Activated T-helper 9 cell treated with anti-CD3 and anti-CD28 coated beads, Interleukin-2, amount 50 U/mL, for 16 hours (primary cell): ENCODE results near the gene SETBP1.

Experiments
- DNase-seq: peaks from one replicate; pipeline ENCODE4 v3.0.0-alpha.2; 2020; ENCODE audit warnings: low read depth

SETBP1 gene

GRCh38 chr18:44731530-44732237 is 51.0 kb downstream of the SETBP1 start:
- no peak for DNase-seq

DNA sequence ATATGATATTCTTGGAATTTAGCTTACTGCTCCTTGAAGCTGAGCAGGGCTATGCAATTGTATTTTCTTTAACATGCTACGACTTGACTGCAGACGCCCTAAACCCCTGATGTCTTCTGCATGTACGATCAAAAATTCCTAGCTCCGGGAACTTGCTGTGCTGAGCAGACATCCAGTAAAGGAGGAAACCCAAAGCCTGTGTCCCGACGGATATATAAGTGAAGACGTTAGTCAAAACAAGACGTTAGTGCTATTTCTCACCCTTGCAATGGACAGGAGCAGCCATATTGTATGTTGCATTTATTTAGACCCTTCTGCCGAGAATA is 51.5 kb downstream of the SETBP1 start:
- no peak for DNase-seq

- DNase-seq: no peak
Observed at GRCh38 chr18:44732599-44732998, 51.9 kb downstream of the SETBP1 start.

DNA sequence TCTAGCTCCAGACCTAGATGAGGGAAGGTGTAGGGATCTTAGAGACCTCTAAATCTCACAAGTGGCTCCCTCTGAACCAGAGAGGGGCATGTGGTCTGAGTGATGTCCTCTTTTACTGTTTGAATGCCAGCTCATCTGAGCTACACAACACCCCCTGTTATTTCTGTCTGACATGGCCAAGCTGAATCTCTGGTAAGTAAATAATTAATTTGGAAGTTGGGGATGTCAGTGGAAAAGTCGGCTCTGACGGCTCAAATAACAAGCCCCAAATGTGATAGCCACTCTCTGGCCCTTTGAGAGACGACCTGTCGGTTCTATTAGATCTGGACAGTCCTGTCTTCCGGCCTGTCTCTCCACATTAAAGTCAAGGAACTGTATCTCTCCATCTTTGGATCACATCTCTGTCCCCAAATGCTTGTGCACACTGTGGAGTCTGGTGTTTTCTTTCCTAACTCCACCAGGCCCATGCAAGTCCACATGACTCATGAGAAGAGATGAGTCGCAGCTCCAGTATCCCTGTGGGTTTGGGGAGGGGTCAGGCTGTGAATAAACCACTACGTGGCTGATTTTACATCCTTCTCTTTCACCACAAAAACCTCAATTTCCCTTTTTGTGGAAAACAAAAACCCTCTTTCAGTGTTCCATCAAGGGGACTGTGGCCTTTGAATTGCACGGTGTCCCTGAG is 52.5 kb downstream of the SETBP1 start:
- DNase-seq: no peak

GRCh38 chr18:44733754-44734465 is 53.2 kb downstream of the SETBP1 start:
- DNase-seq: no peak

DNA sequence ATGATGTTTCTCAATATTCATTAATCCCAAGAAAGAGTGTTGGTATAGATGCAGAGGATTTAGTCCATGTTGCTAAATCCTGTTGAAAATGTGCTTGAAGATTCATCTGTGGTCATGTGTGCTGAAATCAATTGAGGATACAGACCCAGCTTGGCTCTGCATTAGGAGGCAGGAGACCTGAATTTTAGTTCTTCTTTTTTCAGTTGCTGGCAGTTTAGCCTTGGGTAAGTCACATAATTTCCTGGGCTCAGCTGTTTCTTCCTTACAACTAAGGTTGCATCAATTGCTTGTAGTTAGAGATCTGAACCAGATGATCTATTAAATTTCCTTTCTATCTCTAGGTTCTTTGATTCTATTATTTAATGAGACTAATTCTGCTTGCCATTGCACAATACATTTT is 54.4 kb downstream of the SETBP1 start:
- no peak for DNase-seq

DNA sequence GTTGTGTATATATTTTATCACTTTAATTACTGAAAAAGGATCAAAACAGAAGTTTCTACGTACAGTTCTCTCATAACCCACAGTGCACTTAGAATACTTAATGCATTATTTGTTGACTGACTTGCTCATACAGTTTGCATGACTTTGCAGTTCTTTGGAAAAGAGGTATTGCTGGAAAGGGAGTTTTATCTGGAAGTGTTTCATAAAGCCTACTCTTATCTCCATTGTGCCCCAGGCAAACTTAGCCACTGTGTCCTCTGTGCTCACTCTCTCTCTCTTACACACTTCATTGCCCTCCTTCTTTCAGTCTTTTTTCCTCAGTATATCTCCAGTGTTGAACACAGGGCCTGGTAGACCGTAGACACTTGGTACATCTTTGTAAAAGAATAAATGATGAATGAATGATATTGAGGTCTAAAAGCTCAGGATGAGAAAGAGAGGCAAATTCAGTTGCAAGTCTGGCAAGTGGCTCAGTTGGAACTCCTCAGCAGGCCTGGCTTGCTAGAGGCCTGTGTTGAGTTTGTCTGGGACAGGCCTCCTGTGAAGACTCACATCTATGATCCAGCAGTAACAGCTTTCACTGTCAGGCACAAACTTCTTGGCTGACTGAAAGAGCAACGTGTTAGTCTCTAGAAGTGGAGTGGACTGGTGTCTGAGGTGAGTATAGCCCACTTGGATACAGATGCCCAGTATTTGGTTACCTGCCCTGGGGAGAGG is 56.1 kb downstream of the SETBP1 start:
- DNase-seq: no peak

GRCh38 chr18:44737623-44738022 is 56.9 kb downstream of the SETBP1 start:
- DNase-seq: no peak

GRCh38 chr18:44740000-44740399 is 59.3 kb downstream of the SETBP1 start:
- no peak for DNase-seq

DNA sequence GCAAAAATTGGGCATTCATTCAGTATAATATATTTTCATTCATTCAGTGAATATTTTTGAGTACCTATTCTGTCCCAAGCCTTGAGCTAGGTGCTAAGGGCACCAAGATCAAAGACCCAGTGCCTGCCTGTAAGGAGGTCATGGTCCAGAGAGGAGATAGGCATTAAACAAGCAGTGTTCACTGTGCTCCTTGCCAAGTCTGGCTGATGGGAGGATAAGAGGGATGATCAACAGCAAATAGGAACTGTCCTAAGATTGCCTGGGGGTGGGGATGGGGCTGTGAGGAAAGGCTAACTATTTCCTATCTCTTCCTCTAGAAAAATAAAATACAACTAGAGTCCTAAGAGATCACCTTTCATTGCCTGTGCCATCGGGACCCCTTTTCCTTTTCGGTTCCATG is 60.4 kb downstream of the SETBP1 start:
- DNase-seq: no peak

DNA sequence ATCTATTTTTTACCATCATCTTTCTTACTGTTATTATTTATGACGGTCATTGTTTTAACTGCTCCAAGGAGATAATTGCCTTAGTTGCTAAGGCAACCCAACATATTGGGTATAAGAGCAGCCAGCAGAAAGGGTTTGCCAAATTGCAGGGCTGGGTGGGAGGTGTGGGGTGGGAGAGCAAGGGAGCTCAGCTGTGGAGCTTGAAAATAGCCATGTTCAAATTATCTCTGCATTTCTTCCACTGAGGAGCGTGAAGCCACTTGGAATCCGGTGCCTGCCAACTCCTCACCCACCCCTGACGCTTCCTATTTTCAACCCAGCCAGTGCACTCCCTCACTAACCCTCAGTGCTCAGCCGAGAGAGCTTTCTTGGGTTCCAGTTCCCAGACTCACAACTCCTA is 60.8 kb downstream of the SETBP1 start:
- DNase-seq: no peak

DNA sequence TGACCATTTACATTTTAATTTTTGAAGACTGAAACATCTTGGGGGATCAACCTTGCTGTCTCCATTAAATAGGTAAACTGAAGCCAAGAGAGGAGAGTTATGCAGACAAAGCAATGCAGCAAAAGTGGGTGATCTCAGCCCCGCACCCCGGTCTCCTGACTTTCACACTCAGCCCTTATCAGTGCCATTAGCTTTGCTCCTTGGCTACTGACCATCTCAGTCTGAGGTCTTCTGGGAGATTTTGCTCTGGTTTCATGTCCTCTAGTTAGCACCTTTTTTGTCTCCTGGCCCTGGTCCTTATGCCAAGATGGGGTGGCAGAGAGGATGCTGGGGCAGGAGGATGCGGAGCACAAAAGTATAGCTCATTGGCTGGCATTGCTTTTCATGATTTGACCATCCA is 61.4 kb downstream of the SETBP1 start:
- DNase-seq: no peak

GRCh38 chr18:44742718-44743311 is 62.1 kb downstream of the SETBP1 start:
- no peak for DNase-seq

DNA sequence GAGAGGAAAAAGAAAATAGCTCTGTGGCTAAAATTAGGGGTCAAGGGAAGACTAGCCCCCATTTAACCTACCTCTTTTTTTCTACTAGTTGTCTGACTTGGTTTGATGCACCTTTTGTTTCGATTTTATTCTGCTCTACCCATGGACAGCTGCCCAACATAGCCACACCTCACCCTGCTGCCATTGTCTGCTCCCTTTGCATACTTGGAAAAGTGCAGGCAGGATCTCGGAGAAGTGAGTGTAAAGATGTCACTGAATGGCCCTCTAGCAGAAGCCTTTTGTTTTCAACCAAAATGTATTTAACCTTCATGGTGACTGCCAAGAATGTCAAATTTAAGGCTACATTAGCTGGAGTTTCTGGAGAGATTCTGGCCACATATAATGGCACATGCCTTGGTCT is 62.9 kb downstream of the SETBP1 start:
- no peak for DNase-seq

DNA sequence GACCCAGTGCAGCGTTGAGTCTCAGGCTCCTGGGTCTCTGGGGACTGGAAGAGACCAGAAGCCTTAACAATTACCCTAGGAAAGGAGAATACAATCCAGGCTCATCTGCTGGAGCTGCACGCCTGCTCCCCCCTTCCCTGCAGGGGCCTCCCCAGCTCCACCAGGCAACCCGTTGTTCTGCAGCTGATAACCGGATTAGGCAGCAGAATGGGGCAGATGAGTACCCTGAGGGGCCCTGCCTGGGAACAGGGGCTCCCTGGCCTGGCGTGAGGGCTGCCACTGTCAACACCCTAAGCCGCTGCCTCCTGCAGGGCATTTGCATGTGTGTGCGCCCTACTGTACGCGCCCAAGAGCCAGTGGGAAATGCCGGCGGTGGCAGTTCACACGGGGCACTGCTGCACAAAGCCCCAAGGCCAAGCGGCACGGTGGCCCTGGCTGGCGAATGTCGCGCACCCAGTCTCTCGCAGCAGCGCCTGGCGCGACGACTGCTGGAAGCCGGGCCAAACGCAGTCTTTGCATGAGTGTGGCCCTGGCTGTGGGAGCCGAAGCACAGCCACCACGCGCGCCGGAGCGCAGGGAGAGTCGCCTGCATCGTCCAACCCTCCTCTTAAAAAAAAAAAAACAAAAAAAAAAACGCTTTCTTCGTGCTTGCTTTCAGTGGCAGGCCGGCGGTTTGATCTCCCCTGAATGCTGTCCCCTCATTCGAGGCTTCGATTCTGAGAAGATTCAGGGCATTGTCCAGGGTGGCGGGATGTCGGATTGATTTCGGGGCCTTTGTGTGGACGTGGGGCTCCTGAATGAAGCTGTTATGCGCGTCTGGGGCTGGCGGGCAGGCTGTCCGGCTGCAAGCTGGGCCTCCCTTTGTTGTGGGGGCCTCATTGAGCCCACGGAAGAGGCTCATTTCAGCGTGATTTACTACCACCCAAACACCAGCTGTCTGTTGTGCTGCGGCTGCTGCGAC is 63.8 kb downstream of the SETBP1 start:
- DNase-seq: no peak

DNA sequence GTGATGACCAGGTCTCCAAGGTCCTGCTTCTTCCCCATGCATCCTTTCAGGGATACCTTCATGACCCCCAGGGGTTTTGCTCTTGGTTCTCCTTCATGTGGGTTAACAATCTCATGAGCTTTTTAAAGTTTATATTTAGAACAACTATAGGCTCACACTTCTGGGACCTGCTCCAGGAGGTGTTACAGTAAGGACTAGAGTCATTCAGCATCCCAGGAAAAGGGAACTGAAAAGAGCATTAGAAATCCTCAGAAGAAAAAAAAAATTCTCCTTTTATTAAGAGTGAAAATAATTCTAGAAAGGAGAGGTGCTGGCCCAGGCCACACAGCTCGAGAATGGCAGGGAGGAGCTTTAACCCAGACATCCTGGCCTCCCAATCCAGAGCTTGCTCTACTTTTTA is 66.5 kb downstream of the SETBP1 start:
- DNase-seq: no peak

- no peak for DNase-seq
Observed at GRCh38 chr18:44748582-44748981, 67.9 kb downstream of the SETBP1 start.

- no peak for DNase-seq
Observed at GRCh38 chr18:44750774-44751173, 70.1 kb downstream of the SETBP1 start.

DNA sequence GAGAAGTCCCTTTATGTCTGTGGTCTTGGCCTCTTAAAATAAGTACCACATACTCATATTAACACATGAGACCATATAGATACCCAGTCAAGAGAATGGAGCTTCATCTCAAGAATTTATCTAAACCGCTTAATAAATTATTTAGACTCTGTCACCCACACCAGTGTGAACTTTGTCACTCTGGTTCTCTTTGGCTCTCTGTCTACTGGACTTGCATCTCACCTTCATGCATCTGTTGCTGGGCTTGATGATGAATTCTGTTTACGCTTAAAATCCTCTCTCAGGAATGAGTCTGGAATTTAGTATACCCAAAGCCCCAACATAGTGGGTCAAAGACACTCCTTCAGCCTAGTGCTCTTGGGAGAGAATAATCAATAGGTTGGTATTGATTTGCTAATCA is 73.9 kb downstream of the SETBP1 start:
- DNase-seq: no peak

- DNase-seq: peak; percentile 12
Observed at GRCh38 chr18:44758861-44759631, 78.4 kb downstream of the SETBP1 start.
